HEK293 (cell line): ENCODE results near the gene NRIP2.

Experiments
- CTCF ChIA-PET: fragments of 350-600 bp; formaldehyde crosslinking; extraction: SDS; loops from one replicate; lab custom pipeline; 2021; ENCODE audit warnings: antibody characterized with exemption; lab: Yijun Ruan, JAX
- POLR2A ChIA-PET: fragments of 300-600 bp; formaldehyde crosslinking; extraction: SDS; loops from one replicate; lab custom pipeline; 2020; ENCODE audit warnings: antibody characterized with exemption, inconsistent platforms; lab: Yijun Ruan, JAX
- H3K27ac ChIP-seq: fragments of 200-500 bp; sonication (Bioruptor generic); 2 replicates; pipeline ENCODE4 v1.5.1; 2014; ENCODE audit warnings: low read depth, low read length, control low read depth, inconsistent platforms; ENCODE audit errors: extremely low read depth
- H3K36me3 ChIP-seq, 2 experiments: fragments of 200-500 bp in 1 of 2; sonication (Bioruptor generic) in 1 of 2; 1 replicate in 1 of 2; 2 replicates in 1 of 2; pipeline ENCODE4 v1.5.1; 2014 to 2017; ENCODE audit warnings: inconsistent platforms in 2 of 2, low read length in 2 of 2; ENCODE audit not compliant: control insufficient read depth in 2 of 2, insufficient read depth in 1 of 2
- H3K4me1 ChIP-seq: fragments of 200-500 bp; sonication (Bioruptor generic); 2 replicates; pipeline ENCODE4 v1.5.1; 2014; ENCODE audit warnings: mild to moderate bottlenecking, low read length, inconsistent platforms; ENCODE audit not compliant: control insufficient read depth, insufficient read depth
- H3K4me3 ChIP-seq: 2 replicates; pipeline ENCODE4 v1.5.1; 2011; ENCODE audit warnings: low read depth, mild to moderate bottlenecking, control low read depth, low read length, moderate library complexity
- H3K9me3 ChIP-seq: fragments of 200-500 bp; sonication (Bioruptor generic); 2 replicates; pipeline ENCODE4 v1.5.1; 2014; ENCODE audit warnings: low read depth, low read length, inconsistent platforms; ENCODE audit not compliant: control insufficient read depth, insufficient read depth
- EGR2 ChIP-seq: fragments of 450-650 bp; formaldehyde crosslinking; IDR thresholded peaks from 2 replicates; pipeline ENCODE4 v1.5.1; 2016; ENCODE audit warnings: low read depth, missing biosample characterization, missing genetic modification characterization
- GLI4 ChIP-seq: fragments of 450-650 bp; formaldehyde crosslinking; IDR thresholded peaks from 2 replicates; pipeline ENCODE4 v1.5.1; 2016; ENCODE audit warnings: missing biosample characterization, missing genetic modification characterization
- KLF16 ChIP-seq: fragments of 450-650 bp; formaldehyde crosslinking; IDR thresholded peaks from 2 replicates; pipeline ENCODE4 v1.5.1; 2017; ENCODE audit warnings: missing biosample characterization, missing genetic modification characterization
- SP2 ChIP-seq: fragments of 450-650 bp; formaldehyde crosslinking; IDR thresholded peaks from 2 replicates; pipeline ENCODE4 v1.5.1; 2016; ENCODE audit warnings: missing biosample characterization, missing genetic modification characterization
- SP3 ChIP-seq: fragments of 450-650 bp; formaldehyde crosslinking; IDR thresholded peaks from 2 replicates; pipeline ENCODE4 v1.5.1; 2016; ENCODE audit warnings: missing biosample characterization, missing genetic modification characterization
- WT1 ChIP-seq: fragments of 450-650 bp; formaldehyde crosslinking; IDR thresholded peaks from 2 replicates; pipeline ENCODE4 v1.5.1; 2016; ENCODE audit warnings: missing biosample characterization, missing genetic modification characterization
- YY1 ChIP-seq: fragments of 450-650 bp; formaldehyde crosslinking; IDR thresholded peaks from 2 replicates; pipeline ENCODE4 v1.5.1; 2018; ENCODE audit warnings: missing biosample characterization, missing genetic modification characterization
- YY2 ChIP-seq: fragments of 450-650 bp; formaldehyde crosslinking; IDR thresholded peaks from 2 replicates; pipeline ENCODE4 v1.5.1; 2016; ENCODE audit warnings: missing biosample characterization, missing genetic modification characterization
- ZBTB17 ChIP-seq: fragments of 450-650 bp; formaldehyde crosslinking; IDR thresholded peaks from 2 replicates; pipeline ENCODE4 v1.5.1; 2016; ENCODE audit warnings: missing biosample characterization, missing genetic modification characterization
- ZBTB49 ChIP-seq: fragments of 450-650 bp; formaldehyde crosslinking; IDR thresholded peaks from 2 replicates; pipeline ENCODE4 v1.5.1; 2016; ENCODE audit warnings: missing biosample characterization, missing genetic modification characterization, low read depth
- ZBTB7A ChIP-seq: fragments of 450-650 bp; formaldehyde crosslinking; IDR thresholded peaks from 2 replicates; pipeline ENCODE4 v1.5.1; 2016; ENCODE audit warnings: low read depth, missing biosample characterization, missing genetic modification characterization
- ZBTB8A ChIP-seq: fragments of 450-650 bp; formaldehyde crosslinking; IDR thresholded peaks from 2 replicates; pipeline ENCODE4 v1.5.1; 2016; ENCODE audit warnings: missing biosample characterization, missing genetic modification characterization
- ZNF211 ChIP-seq: fragments of 450-650 bp; formaldehyde crosslinking; IDR thresholded peaks from 2 replicates; pipeline ENCODE4 v1.5.1; 2016; ENCODE audit warnings: low read depth, missing biosample characterization, missing genetic modification characterization
- ZNF302 ChIP-seq: fragments of 450-650 bp; formaldehyde crosslinking; IDR thresholded peaks from 2 replicates; pipeline ENCODE4 v1.5.1; 2016; ENCODE audit warnings: missing biosample characterization, missing genetic modification characterization, low read depth
- ZNF335 ChIP-seq: fragments of 450-650 bp; formaldehyde crosslinking; conservative IDR thresholded peaks from 2 replicates; pipeline ENCODE4 v1.5.1; 2016; ENCODE audit warnings: missing biosample characterization, missing genetic modification characterization
- ZNF362 ChIP-seq: fragments of 450-650 bp; formaldehyde crosslinking; IDR thresholded peaks from 2 replicates; pipeline ENCODE4 v1.5.1; 2016; ENCODE audit warnings: missing biosample characterization, missing genetic modification characterization
- ZNF391 ChIP-seq: fragments of 450-650 bp; formaldehyde crosslinking; IDR thresholded peaks from 2 replicates; pipeline ENCODE4 v1.5.1; 2016; ENCODE audit warnings: low read depth, missing biosample characterization, missing genetic modification characterization, borderline replicate concordance
- ZNF514 ChIP-seq: fragments of 450-650 bp; formaldehyde crosslinking; IDR thresholded peaks from 2 replicates; pipeline ENCODE4 v1.5.1; 2016; ENCODE audit warnings: missing biosample characterization, missing genetic modification characterization
- ZNF580 ChIP-seq: fragments of 450-650 bp; formaldehyde crosslinking; IDR thresholded peaks from 2 replicates; pipeline ENCODE4 v1.5.1; 2016; ENCODE audit warnings: missing biosample characterization, missing genetic modification characterization
- ZNF623 ChIP-seq: fragments of 450-650 bp; formaldehyde crosslinking; IDR thresholded peaks from 2 replicates; pipeline ENCODE4 v1.5.1; 2016; ENCODE audit warnings: missing biosample characterization, missing genetic modification characterization
- ZNF664 ChIP-seq: fragments of 450-650 bp; formaldehyde crosslinking; IDR thresholded peaks from 2 replicates; pipeline ENCODE4 v1.5.1; 2016; ENCODE audit warnings: missing biosample characterization, missing genetic modification characterization
- ZNF692 ChIP-seq: fragments of 450-650 bp; formaldehyde crosslinking; IDR thresholded peaks from 2 replicates; pipeline ENCODE4 v1.5.1; 2016; ENCODE audit warnings: missing biosample characterization, missing genetic modification characterization
- ZNF76 ChIP-seq: fragments of 450-650 bp; formaldehyde crosslinking; IDR thresholded peaks from 2 replicates; pipeline ENCODE4; 2016; ENCODE audit warnings: low read depth, missing biosample characterization, missing genetic modification characterization, borderline replicate concordance
- ZNF768 ChIP-seq: fragments of 450-650 bp; formaldehyde crosslinking; IDR thresholded peaks from 2 replicates; pipeline ENCODE4 v1.5.1; 2018; ENCODE audit warnings: missing biosample characterization, mild to moderate bottlenecking, missing genetic modification characterization
- ZSCAN30 ChIP-seq: fragments of 450-650 bp; IDR thresholded peaks from 2 replicates; pipeline ENCODE4 v1.5.1; 2018; ENCODE audit warnings: missing biosample characterization, mild to moderate bottlenecking, missing genetic modification characterization, moderate library complexity
- TF ChIP-seq, protein P1 (sequence below): fragments of 450-650 bp; formaldehyde crosslinking; IDR thresholded peaks from 2 replicates; pipeline ENCODE4 v1.5.1; 2017; ENCODE audit warnings: missing biosample characterization, mild to moderate bottlenecking, missing genetic modification characterization, moderate library complexity
- TF ChIP-seq, protein P2 (sequence below): fragments of 450-650 bp; formaldehyde crosslinking; IDR thresholded peaks from 2 replicates; pipeline ENCODE4 v1.5.1; 2016; ENCODE audit warnings: missing biosample characterization, missing genetic modification characterization

NRIP2 gene

DNA sequence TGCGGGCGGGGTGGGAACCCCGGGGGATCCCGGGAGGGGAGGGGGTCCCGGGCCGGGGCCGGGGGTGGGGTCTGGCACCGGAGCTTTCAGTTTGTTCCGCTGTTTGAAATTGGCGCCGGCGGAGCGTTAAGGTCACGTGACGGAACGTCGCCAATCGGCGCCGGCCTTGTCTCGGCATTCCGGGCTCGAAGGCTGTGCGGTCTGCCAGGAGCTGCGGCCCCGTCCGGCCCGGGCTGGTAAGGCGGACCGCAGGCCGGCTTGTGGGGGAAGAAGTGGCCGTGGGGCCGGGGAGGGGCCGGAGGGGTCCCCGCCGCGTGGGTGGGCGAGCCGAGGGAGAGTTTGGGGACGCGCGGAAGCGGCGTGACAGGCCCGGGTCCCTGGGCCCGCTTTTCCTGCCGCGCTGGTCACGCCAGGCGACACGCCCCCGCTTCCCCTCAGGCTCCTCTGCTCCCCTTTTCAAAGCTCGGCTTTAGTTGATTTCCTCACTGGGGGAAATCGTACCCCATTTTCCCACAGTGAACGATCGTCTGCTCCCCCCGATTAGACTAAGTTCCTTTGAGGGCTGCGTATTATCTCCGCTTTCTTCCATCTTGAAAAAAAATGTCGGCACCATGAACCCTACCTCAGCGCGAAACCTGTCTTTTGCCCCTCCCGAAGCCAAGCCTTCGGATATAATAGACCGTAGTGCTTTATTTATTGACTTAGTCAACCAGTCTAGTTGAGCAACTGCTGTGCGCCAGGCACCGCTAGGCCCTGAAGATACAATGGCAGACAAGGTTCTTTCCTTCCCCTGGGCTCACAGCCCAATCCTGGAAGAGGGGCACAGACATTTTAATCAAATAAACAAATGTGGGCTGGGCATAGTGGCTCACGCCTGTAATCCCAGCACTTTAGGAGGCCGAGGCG lies 42.5 kb upstream of the NRIP2 start, which contains the start of the genes FOXM1 and RHNO1:
FOXM1 (minus strand) TSS at position 128 of the 906 bp plus-strand sequence. CDS start 2,696 bp downstream, outside the sequence.
RHNO1 (plus strand) TSS at position 177 of the 906 bp plus-strand sequence. CDS start 8,144 bp downstream, outside the sequence.
- peaks cover 37 to 50% of the 10 kb centered on the region in 2 experiments for H3K36me3 ChIP-seq
- H3K27ac ChIP-seq = peak within 1 kb of the TSS; percentile 94
- peaks cover 13% of the 10 kb centered on the region for H3K4me1 ChIP-seq
- ChIA-PET POLR2A (interaction anchor here (0.6 to 2.5 kb wide), 11 partner anchors 8 to 157 kb away, joined by 3 to 27 read pairs (median 3); partner anchors contain the start of genes FKBP4, TEX52 and TULP3), CTCF (interaction anchor here (0.6 to 2.0 kb wide), 6 partner anchors 8 to 164 kb away, joined by 3 to 6 read pairs (median 5); no protein-coding TSS in a partner anchor)
- H3K9me3 ChIP-seq = no peaks in the 10 kb centered on the region
- peak within 1 kb of the TSS; percentile 95 for H3K4me3 ChIP-seq
- TF ChIP-seq ZNF335 (peak; percentile 69), KLF16 (tag by site-specific recombination) (peak; percentile 93), ZNF692 (peak; percentile 64; the same call in 1 of the 2 replicates), ZBTB8A (tag by site-specific recombination) (peak; percentile 63; the same call in 1 of the 2 replicates), ZBTB17 (tag by site-specific recombination) (peak; percentile 6; the same call in 1 of the 2 replicates), ZNF580 (tag by site-specific recombination) (0 out of 2 replicates have a peak, but pooled peaks have one; percentile 17), ZNF514 (tag by site-specific recombination) (no peak), SP2 (peak; percentile 70), SP3 (tag by site-specific recombination) (peak; percentile 42), ZNF76 (tag by site-specific recombination) (peak; percentile 59; the same call in 1 of the 2 replicates), YY1 (tag by site-specific recombination) (peak; percentile 90), ZNF664 (tag by site-specific recombination) (peak; percentile 100), ZNF302 (tag by site-specific recombination) (peak; percentile 99), GLI4 (tag by site-specific recombination) (peak; percentile 97), ZNF391 (tag by site-specific recombination) (peak; percentile 72; the same call in 1 of the 2 replicates), ZBTB7A (tag by site-specific recombination) (peak; percentile 73; the same call in 1 of the 2 replicates), WT1 (tag by site-specific recombination) (peak; percentile 8; the same call in 1 of the 2 replicates), YY2 (tag by site-specific recombination) (peak; percentile 86), ZNF211 (no peak), ZBTB49 (tag by site-specific recombination) (no peak), EGR2 (tag by site-specific recombination) (peak; percentile 61), ZNF768 (tag by site-specific recombination) (peak; percentile 22; the same call in 1 of the 2 replicates), ZSCAN30 (tag by site-specific recombination) (peak; percentile 41; the same call in 1 of the 2 replicates), ZNF623 (tag by site-specific recombination) (0 out of 2 replicates have a peak, but pooled peaks have one; percentile 16), ZNF362 (tag by site-specific recombination) (peak; percentile 34; the same call in 1 of the 2 replicates)
- TF ChIP-seq, protein P1, sequence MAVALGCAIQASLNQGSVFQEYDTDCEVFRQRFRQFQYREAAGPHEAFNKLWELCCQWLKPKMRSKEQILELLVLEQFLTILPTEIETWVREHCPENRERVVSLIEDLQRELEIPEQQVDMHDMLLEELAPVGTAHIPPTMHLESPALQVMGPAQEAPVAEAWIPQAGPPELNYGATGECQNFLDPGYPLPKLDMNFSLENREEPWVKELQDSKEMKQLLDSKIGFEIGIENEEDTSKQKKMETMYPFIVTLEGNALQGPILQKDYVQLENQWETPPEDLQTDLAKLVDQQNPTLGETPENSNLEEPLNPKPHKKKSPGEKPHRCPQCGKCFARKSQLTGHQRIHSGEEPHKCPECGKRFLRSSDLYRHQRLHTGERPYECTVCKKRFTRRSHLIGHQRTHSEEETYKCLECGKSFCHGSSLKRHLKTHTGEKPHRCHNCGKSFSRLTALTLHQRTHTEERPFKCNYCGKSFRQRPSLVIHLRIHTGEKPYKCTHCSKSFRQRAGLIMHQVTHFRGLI = 0 out of 2 replicates have a peak, but pooled peaks have one; percentile 12
- TF ChIP-seq, protein P2, sequence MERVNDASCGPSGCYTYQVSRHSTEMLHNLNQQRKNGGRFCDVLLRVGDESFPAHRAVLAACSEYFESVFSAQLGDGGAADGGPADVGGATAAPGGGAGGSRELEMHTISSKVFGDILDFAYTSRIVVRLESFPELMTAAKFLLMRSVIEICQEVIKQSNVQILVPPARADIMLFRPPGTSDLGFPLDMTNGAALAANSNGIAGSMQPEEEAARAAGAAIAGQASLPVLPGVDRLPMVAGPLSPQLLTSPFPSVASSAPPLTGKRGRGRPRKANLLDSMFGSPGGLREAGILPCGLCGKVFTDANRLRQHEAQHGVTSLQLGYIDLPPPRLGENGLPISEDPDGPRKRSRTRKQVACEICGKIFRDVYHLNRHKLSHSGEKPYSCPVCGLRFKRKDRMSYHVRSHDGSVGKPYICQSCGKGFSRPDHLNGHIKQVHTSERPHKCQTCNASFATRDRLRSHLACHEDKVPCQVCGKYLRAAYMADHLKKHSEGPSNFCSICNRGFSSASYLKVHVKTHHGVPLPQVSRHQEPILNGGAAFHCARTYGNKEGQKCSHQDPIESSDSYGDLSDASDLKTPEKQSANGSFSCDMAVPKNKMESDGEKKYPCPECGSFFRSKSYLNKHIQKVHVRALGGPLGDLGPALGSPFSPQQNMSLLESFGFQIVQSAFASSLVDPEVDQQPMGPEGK (tag by site-specific recombination) = peak; percentile 84
